ENCODE results near the gene ADRA2A. TPM values are rescaled to one million over a fixed set of nuclear protein-coding genes. Genes with fewer than 3 reads are reported as not detected.

The ADRA2A gene
- total RNA-seq, 1 donor from 2014 or later: 13.6 TPM

DNA sequence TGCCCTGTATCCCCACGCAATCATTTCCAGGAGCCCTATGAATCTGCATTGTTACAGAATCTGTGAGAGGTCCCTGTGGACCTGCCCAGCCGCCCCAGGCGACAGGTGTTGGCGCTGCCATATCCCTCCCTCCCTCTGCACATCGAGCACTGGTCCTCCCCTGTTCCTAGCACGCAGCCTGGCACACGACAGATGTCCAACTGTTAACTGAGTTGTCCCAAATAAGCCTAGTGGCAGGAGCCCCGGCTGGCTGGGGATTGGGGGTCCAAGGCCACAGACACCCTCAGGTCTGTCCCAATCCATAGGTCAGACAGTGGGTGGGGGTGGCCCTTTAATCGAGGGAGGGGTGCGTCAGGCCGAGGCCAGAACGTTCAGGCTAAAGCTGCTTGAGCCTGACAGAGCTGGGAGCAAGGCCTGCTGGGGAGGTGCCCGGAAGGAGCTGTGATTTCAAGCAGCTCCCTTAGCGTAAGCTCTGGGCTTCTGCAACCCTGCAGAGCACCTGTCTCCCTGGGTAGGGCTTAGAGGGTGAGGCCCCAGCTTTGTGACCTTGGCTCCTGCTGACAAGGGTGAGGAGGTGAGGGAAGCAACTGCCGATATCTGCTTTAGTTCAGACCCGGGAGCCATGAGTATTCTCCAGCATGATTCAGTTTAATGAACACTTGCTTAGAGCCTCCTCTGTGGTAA is 40.1 kb downstream of the ADRA2A start:
- Mint-ChIP-seq H3K4me1 (ENCODE audit: low read depth) (no peaks in the 10 kb centered on the region), H3K4me3 (ENCODE audit: low read depth) (no peak overlapping the region), H3K27ac (no peak overlapping the region), H3K9me3 (ENCODE audit: low read depth) (no peaks in the 10 kb centered on the region), H3K27me3 (peaks cover 45% of the 10 kb centered on the region), H3K36me3 (ENCODE audit: insufficient read depth) (no peaks in the 10 kb centered on the region)
- no peak for DNase-seq (ENCODE audit: low spot score, unreplicated experiment)
- TF ChIP-seq, protein P1, sequence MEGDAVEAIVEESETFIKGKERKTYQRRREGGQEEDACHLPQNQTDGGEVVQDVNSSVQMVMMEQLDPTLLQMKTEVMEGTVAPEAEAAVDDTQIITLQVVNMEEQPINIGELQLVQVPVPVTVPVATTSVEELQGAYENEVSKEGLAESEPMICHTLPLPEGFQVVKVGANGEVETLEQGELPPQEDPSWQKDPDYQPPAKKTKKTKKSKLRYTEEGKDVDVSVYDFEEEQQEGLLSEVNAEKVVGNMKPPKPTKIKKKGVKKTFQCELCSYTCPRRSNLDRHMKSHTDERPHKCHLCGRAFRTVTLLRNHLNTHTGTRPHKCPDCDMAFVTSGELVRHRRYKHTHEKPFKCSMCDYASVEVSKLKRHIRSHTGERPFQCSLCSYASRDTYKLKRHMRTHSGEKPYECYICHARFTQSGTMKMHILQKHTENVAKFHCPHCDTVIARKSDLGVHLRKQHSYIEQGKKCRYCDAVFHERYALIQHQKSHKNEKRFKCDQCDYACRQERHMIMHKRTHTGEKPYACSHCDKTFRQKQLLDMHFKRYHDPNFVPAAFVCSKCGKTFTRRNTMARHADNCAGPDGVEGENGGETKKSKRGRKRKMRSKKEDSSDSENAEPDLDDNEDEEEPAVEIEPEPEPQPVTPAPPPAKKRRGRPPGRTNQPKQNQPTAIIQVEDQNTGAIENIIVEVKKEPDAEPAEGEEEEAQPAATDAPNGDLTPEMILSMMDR (IDR thresholded peaks at IDR 0.05; ENCODE audit: unreplicated experiment): no peak

DNA sequence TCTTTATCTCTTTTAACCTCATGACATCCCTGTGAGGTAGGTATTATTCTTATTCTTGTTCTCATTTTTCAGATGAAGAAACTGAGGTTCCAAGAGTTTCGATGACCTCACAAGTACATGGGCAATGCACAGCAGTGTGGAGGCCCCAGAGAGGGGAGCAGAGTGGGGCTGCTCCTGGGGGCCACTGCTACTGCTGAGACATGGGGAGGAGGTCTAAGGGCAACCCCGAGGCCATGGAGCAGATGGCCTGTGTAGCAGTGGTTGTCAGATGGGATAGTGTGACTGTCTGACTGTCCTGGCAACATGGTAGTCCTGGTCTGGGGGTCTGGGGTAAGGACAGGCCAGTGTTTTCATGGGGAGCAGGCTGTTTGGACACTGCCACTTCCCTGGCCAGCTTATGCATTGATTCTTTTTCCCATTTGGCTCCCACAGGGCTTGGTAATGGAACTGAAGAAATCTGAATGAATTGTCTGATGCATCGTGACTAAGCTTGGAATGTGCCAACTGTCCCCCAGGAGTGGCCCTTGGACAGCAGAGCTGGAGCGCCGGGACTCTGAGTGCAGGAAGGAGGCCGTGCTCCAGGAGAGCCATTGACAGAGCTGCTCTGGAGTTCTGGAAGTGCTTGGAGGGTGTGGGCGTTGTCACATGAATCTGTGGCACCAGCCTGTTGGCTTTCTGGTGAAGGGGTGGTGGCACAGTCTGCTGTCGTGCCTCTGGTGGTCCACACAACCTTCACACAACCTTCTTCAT is 40.9 kb downstream of the ADRA2A start:
- no peak for DNase-seq (ENCODE audit: low spot score, unreplicated experiment)
- no peaks in the 10 kb centered on the region for H3K4me1 Mint-ChIP-seq (ENCODE audit: low read depth)
- no peak overlapping the region for H3K27ac Mint-ChIP-seq

DNA sequence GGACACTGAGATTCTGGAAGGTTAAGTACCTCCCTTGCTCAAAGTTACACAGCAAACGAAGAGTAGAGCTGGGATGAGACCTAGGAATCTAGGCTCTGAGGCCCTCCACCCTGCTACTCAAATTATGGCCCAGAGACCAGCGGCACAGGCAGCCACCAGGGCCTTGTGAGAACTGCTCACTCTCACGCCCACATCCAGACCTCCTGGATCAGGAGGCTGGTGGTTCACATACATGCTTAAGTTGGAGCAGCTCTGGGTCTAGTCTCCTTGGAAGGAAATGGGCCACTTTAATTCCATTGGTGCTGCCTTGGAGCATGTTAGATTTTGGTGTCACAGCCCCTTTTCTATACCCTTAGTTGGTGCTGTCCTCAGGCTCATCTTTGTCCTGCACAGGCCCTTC is 41.9 kb downstream of the ADRA2A start:
- H3K4me1 Mint-ChIP-seq (ENCODE audit: low read depth): no peaks in the 10 kb centered on the region
- H3K9me3 Mint-ChIP-seq (ENCODE audit: low read depth): no peaks in the 10 kb centered on the region
- TF ChIP-seq, protein P1 (IDR thresholded peaks at IDR 0.05; ENCODE audit: unreplicated experiment): no peak
- no peak overlapping the region for H3K27ac Mint-ChIP-seq
- H3K36me3 Mint-ChIP-seq (ENCODE audit: insufficient read depth): no peaks in the 10 kb centered on the region
- DNase-seq (ENCODE audit: low spot score, unreplicated experiment): no peak
- peaks cover 53% of the 10 kb centered on the region for H3K27me3 Mint-ChIP-seq
- H3K4me3 Mint-ChIP-seq (ENCODE audit: low read depth): no peak overlapping the region

More for the DNA sequence above, 40.9 kb downstream of the ADRA2A start:
- peaks cover 48% of the 10 kb centered on the region for H3K27me3 Mint-ChIP-seq
- H3K9me3 Mint-ChIP-seq (ENCODE audit: low read depth): no peaks in the 10 kb centered on the region
- TF ChIP-seq, protein P1 (IDR thresholded peaks at IDR 0.05; ENCODE audit: unreplicated experiment): no peak
- no peaks in the 10 kb centered on the region for H3K36me3 Mint-ChIP-seq (ENCODE audit: insufficient read depth)
- no peak overlapping the region for H3K4me3 Mint-ChIP-seq (ENCODE audit: low read depth)

DNA sequence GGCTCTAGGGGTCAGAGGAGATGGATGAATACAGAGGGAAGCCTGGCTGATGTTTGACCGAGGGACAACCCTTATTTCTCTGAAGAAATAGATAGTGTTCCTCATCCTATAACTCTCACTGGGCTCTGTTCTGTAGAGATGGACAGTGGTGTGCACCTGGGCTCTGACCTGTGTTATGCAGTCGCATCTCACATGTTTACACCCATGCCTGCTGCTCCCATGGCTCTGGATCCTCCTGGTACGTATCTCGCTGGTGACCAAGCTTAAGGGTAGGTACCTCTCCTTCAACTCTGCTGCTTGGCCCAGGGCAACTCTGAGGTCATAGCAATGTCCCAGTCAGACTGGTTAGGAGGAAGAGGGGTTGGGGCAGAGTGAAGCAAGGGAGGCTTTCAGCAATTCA is 42.8 kb downstream of the ADRA2A start:
- no peak overlapping the region for H3K27ac Mint-ChIP-seq
- H3K9me3 Mint-ChIP-seq (ENCODE audit: low read depth): no peaks in the 10 kb centered on the region
- no peak overlapping the region for H3K4me3 Mint-ChIP-seq (ENCODE audit: low read depth)
- DNase-seq (ENCODE audit: low spot score, unreplicated experiment): no peak
- TF ChIP-seq, protein P1 (IDR thresholded peaks at IDR 0.05; ENCODE audit: unreplicated experiment): no peak
- H3K27me3 Mint-ChIP-seq: peaks cover 51% of the 10 kb centered on the region
- H3K36me3 Mint-ChIP-seq (ENCODE audit: insufficient read depth): no peaks in the 10 kb centered on the region
- no peaks in the 10 kb centered on the region for H3K4me1 Mint-ChIP-seq (ENCODE audit: low read depth)

DNA sequence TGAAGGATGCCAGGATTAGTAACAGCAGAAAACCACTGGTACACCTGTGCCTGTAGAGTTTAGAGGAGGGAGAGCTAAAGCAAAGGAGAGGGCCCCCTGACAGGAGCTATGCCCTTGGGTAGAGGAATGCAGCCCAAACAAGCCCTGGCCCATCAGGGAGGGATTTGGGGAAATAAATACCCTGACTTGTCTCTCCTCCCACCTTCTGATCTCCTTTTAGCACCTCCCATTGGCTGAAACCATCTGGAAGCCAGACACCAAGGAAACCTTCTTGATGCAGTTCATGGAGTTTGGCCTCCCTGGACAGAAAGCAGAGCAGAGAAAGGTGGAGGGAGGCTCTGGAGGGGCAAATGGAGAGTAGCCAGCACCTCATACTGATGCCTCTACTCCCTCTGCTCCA is 45.3 kb downstream of the ADRA2A start:
- Mint-ChIP-seq H3K4me1 (ENCODE audit: low read depth) (no peaks in the 10 kb centered on the region), H3K36me3 (ENCODE audit: insufficient read depth) (no peaks in the 10 kb centered on the region), H3K27me3 (peaks cover 56% of the 10 kb centered on the region), H3K9me3 (ENCODE audit: low read depth) (no peaks in the 10 kb centered on the region), H3K27ac (no peak overlapping the region), H3K4me3 (ENCODE audit: low read depth) (no peak overlapping the region)
- TF ChIP-seq, protein P1 (IDR thresholded peaks at IDR 0.05; ENCODE audit: unreplicated experiment): no peak
- no peak for DNase-seq (ENCODE audit: low spot score, unreplicated experiment)

Measured in progenitor cell of endocrine pancreas (in vitro differentiated cells).